ENCODE results near the gene ERCC5.

Gene ERCC5

GRCh38 chr13:102881819-102882686, 36.2 kb downstream of the ERCC5 start:
- DNase-seq (ENCODE audit: low spot score): no peak
- FAIRE-seq: no peak

GRCh38 chr13:102892503-102892902, 46.7 kb downstream of the ERCC5 start:
- FAIRE-seq: no peak
- no peak for DNase-seq (ENCODE audit: low spot score)

- FAIRE-seq: no peak
- DNase-seq (ENCODE audit: low spot score): no peak
Measured at GRCh38 chr13:102897371-102898138, 51.7 kb downstream of the ERCC5 start.

- DNase-seq (ENCODE audit: low spot score) (no peak), FAIRE-seq (no peak)
Measured at GRCh38 chr13:102900193-102900608, 54.4 kb downstream of the ERCC5 start.

- peak; percentile 10 for FAIRE-seq
- no peak for DNase-seq (ENCODE audit: low spot score)
Measured at GRCh38 chr13:102901056-102901455, 55.2 kb downstream of the ERCC5 start.

GRCh38 chr13:102901615-102902305, 55.9 kb downstream of the ERCC5 start:
- DNase-seq (ENCODE audit: low spot score) (no peak), FAIRE-seq (no peak)

- FAIRE-seq (no peak), DNase-seq (ENCODE audit: low spot score) (no peak)
Measured at GRCh38 chr13:102902789-102903347, 57.0 kb downstream of the ERCC5 start.

GRCh38 chr13:102903659-102904407, 58.0 kb downstream of the ERCC5 start:
- no peak for FAIRE-seq
- no peak for DNase-seq (ENCODE audit: low spot score)

GRCh38 chr13:102904408-102904862, 58.6 kb downstream of the ERCC5 start:
- FAIRE-seq (no peak), DNase-seq (ENCODE audit: low spot score) (no peak)

GRCh38 chr13:102905905-102906771, 60.3 kb downstream of the ERCC5 start:
- FAIRE-seq (no peak), DNase-seq (ENCODE audit: low spot score) (no peak)

- FAIRE-seq: no peak
- no peak for DNase-seq (ENCODE audit: low spot score)
Measured at GRCh38 chr13:102907016-102907756, 61.4 kb downstream of the ERCC5 start.

GRCh38 chr13:102907886-102908515, 62.2 kb downstream of the ERCC5 start:
- FAIRE-seq (no peak), DNase-seq (ENCODE audit: low spot score) (no peak)

GRCh38 chr13:102909971-102910370, 64.1 kb downstream of the ERCC5 start:
- no peak for FAIRE-seq
- no peak for DNase-seq (ENCODE audit: low spot score)

GRCh38 chr13:102911336-102911735, 65.5 kb downstream of the ERCC5 start:
- no peak for DNase-seq (ENCODE audit: low spot score)
- FAIRE-seq: no peak

- no peak for DNase-seq (ENCODE audit: low spot score)
- FAIRE-seq: no peak
Measured at GRCh38 chr13:102912599-102912998, 66.8 kb downstream of the ERCC5 start.

- FAIRE-seq (no peak), DNase-seq (ENCODE audit: low spot score) (no peak)
Measured at GRCh38 chr13:102913914-102914313, 68.1 kb downstream of the ERCC5 start.

GRCh38 chr13:102914339-102914930, 68.6 kb downstream of the ERCC5 start:
- FAIRE-seq (no peak), DNase-seq (ENCODE audit: low spot score) (no peak)

- FAIRE-seq (no peak), DNase-seq (ENCODE audit: low spot score) (no peak)
Measured at GRCh38 chr13:102915393-102915930, 69.6 kb downstream of the ERCC5 start.

Measured in RCC 7860 (cell line).